NCI-H524 treated with DMSO at 0.1 percent for 48 hours (cell line): ENCODE results near the gene CD82.
"Not testable (repeated sequence)": the region's sequence is repeated elsewhere in the genome, so short reads cannot be mapped to it uniquely, and the experiment has no call there.

Source experiments
- DNase-seq: peaks from one replicate; lab custom pipeline; 2025; lab: John Stamatoyannopoulos, UW

CD82 gene

GRCh38 chr11:44535191-44535980 is 30.1 kb upstream of the CD82 start:
- no peak for DNase-seq

GRCh38 chr11:44536788-44537516 is 28.5 kb upstream of the CD82 start:
- no peak for DNase-seq

DNA sequence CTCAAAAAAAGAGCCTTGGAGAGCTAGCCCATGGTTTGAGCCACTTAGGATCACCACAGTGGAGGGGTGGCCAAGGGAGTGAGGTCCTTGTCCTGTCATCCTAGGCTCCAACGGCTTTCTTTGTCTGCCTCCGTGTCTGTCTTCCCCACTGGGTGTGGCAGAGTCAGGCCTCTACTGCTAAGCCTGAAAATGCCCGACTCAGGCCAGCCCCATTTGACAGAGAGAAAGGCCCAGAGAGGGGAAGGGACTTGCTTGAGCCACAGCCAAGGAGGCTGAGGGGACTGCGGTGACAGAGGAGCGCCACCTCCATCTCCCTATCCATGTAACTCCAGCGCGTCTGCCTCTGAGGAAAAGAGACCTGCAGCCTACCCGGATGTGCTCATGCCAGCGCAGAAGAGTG is 27.8 kb upstream of the CD82 start:
- DNase-seq, result no peak

DNA sequence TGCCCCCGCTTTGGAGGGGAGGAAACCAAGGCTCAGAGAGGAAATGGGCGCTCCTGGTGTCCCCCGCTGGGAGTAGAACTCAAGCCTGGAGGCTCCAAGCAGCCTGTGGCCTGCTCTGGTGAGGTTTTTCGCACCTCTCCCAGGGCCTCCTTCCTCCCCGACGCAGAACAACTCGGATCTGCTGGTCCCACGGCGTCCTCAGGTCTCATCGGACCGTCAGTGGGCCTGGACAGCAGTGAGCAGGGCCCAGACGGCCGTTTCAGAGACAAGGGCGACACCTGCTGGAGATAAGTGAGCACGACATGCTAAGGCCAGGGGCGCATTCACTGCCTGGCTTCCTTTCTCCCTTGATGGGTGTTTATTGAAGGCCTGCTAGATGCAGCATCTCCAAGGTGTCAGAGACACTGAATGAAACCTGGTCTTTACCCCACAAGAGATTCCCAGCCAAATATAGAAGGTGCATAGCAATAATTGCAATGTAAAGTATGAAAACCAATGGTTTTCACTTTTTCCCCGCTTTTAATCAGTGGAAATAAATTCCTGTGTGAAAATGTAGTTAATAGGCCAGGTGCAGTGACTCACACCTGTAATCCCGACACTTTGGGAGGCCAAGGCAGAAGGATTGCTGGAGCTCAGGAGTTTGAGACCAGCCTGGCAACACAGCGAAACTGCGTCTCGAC is 26.9 kb upstream of the CD82 start:
- DNase-seq, result no peak

DNA sequence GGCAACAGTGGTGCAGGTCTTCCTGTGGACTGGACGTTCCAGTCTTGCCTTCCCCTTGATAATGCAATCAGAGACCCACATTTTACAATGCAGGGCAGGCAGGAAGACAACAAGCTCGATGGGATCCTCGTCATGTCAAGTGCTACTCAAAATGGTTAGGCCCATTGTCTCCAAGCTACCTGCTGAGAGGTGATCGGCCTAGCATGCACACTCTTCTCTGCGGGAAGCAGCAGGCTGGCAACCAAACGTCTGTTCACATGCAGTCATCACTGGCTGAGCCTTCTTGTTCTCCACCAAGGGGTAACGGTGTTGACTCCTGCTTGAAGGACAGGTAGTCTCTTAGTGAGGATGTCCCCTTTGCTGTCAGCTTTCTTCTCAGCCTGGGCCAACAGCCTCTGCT is 25.5 kb upstream of the CD82 start:
- DNase-seq, result no peak

GRCh38 chr11:44540667-44541066 is 24.8 kb upstream of the CD82 start:
- DNase-seq, result no peak

- no peak for DNase-seq
Observed at GRCh38 chr11:44542372-44542771, 23.1 kb upstream of the CD82 start.

- not testable (repeated sequence) for DNase-seq
Observed at GRCh38 chr11:44546984-44547383, 18.5 kb upstream of the CD82 start.

GRCh38 chr11:44547534-44547933 is 17.9 kb upstream of the CD82 start:
- DNase-seq, result not testable (repeated sequence)

DNA sequence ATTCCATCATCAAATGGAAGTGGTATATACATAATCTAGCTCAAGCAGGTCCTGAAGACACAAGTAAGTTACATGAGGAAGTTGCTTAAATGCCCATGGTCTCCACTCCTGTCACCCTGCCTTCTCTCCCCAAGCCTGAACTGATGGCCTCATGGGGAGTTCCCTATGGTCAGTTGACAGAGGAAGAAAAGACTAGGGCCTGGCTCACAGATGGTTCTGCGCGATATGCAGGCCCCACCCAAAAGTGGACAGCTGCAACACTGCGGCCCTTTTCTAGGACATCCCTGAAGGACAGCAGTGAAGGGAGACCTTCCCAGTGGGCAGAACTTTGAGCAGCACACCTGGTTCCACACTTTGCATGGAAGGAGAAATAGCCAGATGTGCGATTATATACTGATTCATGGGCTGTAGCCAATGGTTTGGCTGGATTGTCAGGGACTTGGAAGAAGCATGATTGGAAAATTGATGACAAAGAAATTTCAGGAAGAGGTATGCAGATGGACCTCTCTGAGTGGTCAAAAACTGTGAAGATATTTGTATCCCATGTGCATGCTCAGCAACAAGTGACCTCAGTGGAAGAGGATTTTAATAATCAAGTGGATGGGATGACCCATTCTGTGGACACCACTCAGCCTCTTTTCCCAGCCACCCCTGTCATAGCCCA is 17.3 kb upstream of the CD82 start:
- no peak for DNase-seq

DNA sequence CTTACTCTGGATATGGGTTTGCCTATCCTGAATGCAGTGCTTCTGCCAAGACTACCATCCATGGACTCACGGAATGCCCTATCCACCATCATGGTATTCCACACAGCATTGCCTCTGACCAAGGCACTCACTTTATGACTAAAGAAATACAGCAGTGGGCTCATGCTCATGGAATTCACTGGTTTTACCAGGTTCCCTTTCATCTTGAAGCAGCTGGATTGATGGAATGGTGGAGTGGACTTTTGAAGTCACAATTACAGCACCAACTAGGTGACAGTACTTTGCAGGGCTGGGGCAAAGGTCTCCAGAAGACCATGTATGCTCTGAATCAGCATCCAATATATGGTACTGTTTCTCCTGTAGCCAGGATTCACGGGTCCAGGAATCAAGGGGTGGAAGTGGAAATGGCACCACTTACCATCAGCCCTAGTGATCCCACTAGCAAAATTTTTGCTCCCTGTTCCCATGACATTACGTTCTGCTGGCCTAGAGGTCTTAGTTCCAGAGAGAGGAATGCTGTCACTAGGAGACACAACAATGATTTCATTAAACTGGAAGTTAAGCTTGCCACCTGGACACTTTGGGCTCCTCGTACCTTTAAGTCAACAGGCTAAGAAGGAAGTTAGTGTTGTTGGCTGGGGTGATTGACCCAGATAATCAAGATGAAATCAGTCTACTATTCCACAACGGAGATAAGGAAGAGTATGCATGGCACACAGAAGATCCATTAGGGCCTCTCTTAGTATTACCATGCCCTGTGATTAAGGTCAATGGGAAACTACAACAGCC is 16.3 kb upstream of the CD82 start:
- not testable (repeated sequence) for DNase-seq

GRCh38 chr11:44550123-44550522 is 15.3 kb upstream of the CD82 start:
- DNase-seq, result no peak

DNA sequence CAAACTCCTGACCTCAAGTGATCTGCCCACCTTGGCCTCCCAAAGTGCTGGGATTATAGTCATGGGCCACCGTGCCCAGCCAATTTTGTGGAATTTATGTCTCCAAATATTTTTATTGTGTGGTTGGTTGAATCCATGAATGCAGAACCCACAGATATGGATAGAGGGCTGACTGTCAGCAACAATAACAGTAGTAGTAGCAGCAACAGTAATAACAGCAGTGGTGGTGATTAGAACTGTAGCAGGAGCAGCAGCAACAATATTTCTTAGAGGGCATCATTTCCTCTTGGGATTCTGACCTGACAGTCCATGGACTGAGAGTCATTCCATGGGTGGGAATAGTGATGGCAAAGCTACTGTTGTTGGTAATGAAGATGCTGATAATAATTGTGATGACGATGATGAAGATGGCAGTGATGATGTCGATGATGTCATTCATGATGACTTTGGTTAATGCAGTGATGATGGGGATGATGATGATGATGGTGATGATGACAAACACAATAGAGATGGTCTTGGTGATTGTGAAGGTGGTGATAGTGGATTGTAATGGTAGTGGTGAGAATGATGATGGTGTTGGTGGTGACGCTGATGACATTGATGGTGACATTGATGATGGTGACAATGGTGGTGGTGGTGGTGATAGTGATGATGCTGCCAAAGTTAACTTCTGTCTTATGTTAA is 13.9 kb upstream of the CD82 start:
- DNase-seq, result no peak

DNA sequence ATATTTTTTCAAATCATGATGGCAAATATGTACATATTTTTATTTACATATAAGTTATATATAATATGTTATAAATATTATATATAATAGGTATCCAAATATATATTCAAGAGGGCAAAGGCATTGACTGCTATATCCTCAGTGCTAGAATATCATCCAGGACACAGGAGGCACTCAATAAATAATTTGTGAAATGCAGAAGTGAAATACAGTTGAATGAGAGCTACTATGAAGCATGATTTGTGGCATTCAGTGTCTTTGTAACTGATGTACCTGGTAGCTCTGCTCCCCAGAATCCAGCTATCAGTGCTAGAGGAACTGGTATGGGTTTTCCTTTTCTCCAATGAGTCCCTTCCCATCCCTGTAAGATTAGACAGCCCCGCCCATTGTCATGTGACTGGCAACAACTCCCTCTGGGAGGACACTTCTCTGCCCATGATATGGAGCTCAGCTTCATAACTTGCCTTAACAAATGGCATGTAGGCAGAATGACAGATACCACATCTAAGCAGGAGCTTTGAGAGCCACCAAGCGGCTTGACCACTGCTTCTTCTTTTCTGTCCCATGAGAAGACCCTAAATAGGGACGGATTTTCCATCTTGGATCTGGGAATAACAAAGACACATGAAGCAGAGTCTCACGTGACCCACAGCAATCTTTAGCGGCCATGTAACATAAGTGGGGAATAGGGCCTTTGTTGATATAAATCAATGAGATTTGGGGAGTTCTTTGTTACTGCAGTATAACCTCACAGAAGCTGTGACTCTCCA is 10.2 kb upstream of the CD82 start:
- no peak for DNase-seq

DNA sequence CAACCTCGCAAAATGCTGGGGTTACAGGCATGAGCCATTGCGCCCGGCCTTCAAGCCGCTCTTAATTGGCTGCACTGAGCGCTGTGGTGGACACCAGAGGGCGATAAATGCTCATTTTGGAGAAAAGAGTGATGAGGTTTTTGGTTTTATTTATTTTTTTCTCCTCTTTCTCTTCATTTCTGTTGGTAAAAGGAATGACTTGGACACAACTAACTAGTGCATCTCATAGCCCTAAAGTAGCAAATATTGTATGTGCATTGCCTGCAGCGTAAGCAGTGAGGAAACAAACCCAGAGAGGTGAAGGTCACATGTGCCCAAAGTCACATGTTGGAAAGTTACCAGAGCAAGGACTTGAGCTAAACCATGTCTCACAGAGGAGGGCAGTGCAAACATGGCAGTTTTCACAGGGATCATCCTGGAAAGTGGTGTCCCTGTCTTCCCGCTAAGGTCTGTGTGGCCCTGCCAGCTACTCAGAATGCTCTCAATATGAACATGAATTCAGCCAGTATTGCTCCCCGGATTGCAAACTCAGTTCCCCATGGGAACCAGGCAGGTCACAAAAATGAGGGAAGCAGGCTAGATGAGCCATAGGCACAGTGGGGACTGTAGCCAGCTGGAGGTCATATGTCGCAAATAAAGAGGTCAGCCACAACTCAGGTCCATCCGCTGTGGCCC is 8.6 kb upstream of the CD82 start:
- DNase-seq, result no peak

DNA sequence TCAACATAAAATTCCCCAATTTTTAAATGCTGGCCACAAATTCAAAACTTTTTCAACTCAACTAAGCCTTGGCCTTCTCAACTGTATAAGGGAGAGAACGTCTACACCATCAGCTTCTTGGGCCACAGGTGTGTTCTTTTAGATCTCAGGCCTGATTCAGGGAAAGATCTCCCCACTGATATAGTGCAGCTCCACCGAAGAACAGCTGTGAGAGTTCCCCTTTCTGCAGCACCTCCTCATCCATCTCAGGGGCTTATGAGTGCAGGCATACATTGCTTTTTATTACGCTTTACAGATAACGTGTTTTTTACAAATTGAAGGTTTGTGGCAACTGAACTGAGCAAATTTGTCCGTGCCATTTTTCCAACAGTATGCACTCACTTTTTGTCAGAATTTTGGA is 8.0 kb upstream of the CD82 start:
- DNase-seq, result no peak

GRCh38 chr11:44559207-44559939 is 6.1 kb upstream of the CD82 start:
- DNase-seq, result no peak

- DNase-seq, result not testable (repeated sequence)
Observed at GRCh38 chr11:44559940-44560300, 5.5 kb upstream of the CD82 start.

DNA sequence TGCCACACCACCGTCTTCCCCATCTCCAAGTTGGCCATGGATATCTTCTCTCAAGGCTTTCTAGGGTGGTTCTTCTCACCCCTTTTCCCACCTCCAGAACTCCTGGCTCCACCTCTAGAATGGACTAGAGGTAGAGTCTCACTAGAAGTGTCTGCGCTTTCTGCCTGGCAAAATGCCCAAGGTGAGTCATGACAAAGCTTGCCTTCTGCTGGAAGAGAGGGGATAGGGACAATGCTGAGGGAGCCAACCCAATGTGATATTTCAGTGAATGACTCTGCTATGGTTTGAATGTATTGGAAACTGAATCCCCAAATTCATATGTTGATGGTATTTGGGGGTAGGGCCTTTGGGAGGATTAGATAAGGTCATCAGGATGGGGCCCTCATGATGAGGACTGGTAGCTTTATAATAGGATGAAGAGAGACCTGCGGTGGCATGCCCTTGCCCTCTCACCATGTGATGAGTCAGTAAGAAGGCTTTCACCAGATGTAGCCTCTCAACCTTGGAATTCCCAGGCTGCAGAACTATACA is 4.1 kb upstream of the CD82 start:
- DNase-seq, result no peak
